22Rv1 (cell line): ENCODE data around the gene ALDH2.

ENCODE experiments used
- CTCF ChIP-seq: fragments of 450-650 bp; IDR thresholded peaks from 2 replicates; pipeline ENCODE4 v1.5.1; 2017; ENCODE audit warnings: mild to moderate bottlenecking
- ZFX ChIP-seq: fragments of 450-650 bp; IDR thresholded peaks from 2 replicates; pipeline ENCODE4 v1.6.1; 2017; ENCODE audit warnings: antibody characterized with exemption, borderline replicate concordance

- no peak for TF ChIP-seq CTCF
- no peak for TF ChIP-seq ZFX
These were observed 75.2 kb downstream of the ALDH2 start, which contains the start of gene MAPKAPK5 for GRCh38 chr12:111841750-111842555.
